CD4-positive, alpha-beta T cell treated with Interleukin-4 for 4 hours (primary cell): ENCODE measurements around the gene ZNF521.

ENCODE experiments used
- DNase-seq: peaks from one replicate; pipeline ENCODE4 v3.0.0-alpha.2; 2020

The ZNF521 gene

GRCh38 chr18:25016181-25016580, 335.8 kb downstream of the ZNF521 start:
- DNase-seq, result no peak
